GM12874 (cell line): ENCODE measurements around the gene SETSIP.

ENCODE experiments used
- TF ChIP-seq, protein P1 (sequence below): IDR thresholded peaks from 2 replicates; pipeline ENCODE4 v1.5.1; 2011; ENCODE audit warnings: low read depth, mild to moderate bottlenecking, control low read depth, low read length, moderate library complexity; ENCODE audit not compliant: insufficient read depth

The SETSIP gene

DNA sequence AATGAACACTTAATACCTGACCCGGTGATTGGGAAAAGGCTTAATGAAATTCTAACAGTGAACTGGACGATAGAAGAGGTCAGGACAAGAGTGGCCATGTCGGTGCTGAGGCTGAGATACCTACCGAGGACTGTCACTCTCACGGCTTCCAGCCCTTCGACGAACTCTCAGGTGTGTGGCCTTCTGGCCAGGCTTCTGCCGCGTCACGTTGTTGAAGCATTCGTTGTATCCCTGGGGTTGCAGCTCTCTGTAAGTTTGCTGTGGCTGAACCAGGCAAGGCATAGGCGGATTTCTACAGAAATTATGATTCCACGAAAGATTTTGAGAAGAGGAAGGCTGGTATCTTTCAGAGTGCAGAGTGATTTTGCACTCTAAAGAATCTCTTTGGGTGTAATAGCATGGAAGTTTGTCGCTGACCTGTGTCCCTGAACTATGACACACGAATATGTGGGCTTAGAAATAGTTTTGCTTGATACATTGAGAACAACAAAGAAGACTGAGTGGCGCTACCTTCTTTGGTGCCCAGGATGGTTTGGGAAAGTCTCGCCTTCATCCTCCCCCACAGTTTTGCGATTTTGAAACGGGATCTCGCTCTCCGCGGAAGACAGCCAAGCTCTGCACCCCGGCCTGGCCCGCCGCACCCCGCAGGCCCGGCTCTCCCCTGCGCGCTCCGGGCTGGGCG, 45.8 kb downstream of the SETSIP start:
- TF ChIP-seq, protein P1, sequence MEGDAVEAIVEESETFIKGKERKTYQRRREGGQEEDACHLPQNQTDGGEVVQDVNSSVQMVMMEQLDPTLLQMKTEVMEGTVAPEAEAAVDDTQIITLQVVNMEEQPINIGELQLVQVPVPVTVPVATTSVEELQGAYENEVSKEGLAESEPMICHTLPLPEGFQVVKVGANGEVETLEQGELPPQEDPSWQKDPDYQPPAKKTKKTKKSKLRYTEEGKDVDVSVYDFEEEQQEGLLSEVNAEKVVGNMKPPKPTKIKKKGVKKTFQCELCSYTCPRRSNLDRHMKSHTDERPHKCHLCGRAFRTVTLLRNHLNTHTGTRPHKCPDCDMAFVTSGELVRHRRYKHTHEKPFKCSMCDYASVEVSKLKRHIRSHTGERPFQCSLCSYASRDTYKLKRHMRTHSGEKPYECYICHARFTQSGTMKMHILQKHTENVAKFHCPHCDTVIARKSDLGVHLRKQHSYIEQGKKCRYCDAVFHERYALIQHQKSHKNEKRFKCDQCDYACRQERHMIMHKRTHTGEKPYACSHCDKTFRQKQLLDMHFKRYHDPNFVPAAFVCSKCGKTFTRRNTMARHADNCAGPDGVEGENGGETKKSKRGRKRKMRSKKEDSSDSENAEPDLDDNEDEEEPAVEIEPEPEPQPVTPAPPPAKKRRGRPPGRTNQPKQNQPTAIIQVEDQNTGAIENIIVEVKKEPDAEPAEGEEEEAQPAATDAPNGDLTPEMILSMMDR: no peak

DNA sequence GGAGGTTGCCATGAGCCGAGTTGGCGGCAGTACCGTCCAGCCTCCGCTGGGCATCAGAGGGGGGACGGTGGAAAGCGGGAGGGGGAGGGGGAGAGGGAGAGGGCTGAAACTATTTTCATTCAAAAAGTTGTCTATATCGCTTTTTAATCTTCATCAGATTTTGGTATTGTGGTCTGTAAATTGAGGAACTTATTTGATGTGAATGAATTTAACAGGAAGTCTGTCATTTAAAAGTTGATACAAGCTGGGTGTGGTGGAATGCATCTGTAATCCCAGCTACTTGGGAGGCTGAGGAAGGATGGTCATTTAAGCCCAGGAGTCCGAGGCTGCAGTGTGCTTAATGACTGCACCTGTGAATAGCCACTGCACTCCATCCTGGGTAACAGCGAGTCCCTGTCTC, 48.4 kb downstream of the SETSIP start:
- TF ChIP-seq, protein P1: no peak
